Fibroblast of skin of left quadriceps (primary cell): ENCODE results near the gene ELP6.
"Not testable (repeated sequence)": the region's sequence is repeated elsewhere in the genome, so short reads cannot be mapped to it uniquely, and the experiment has no call there.

Experiments used
- DNase-seq, 2 experiments: peaks; one replicate each; pipeline ENCODE4 v3.0.0-alpha.2; 2013; ENCODE audit warnings: low read depth in 2 of 2

The ELP6 gene

GRCh38 chr3:47512416-47513124 lies 942 bp downstream of the ELP6 start:
- no peak for DNase-seq

- DNase-seq = not testable (repeated sequence)
These were observed 8.2 kb downstream of the ELP6 start for GRCh38 chr3:47505267-47505666.

- DNase-seq = no peak
These were observed 9.4 kb downstream of the ELP6 start for GRCh38 chr3:47504113-47504512.

- DNase-seq = no peak
These were observed 10.5 kb downstream of the ELP6 start for GRCh38 chr3:47503033-47503432.

GRCh38 chr3:47496892-47497291 lies 16.6 kb downstream of the ELP6 start:
- no peak for DNase-seq

GRCh38 chr3:47495886-47496285 lies 17.6 kb downstream of the ELP6 start:
- DNase-seq = no peak

- DNase-seq = no peak
These were observed 18.4 kb downstream of the ELP6 start for GRCh38 chr3:47495111-47495510.

GRCh38 chr3:47491777-47492176 lies 21.7 kb downstream of the ELP6 start:
- no peak for DNase-seq

- DNase-seq = no peak
These were observed 22.3 kb downstream of the ELP6 start for GRCh38 chr3:47491186-47491585.

GRCh38 chr3:47487265-47487664 lies 26.2 kb downstream of the ELP6 start:
- DNase-seq = no peak

GRCh38 chr3:47485812-47486211 lies 27.7 kb downstream of the ELP6 start:
- no peak for DNase-seq

GRCh38 chr3:47482366-47482765 lies 31.1 kb downstream of the ELP6 start:
- no peak for DNase-seq

GRCh38 chr3:47481763-47482162 lies 31.7 kb downstream of the ELP6 start:
- not testable (repeated sequence) for DNase-seq

- DNase-seq = not testable (repeated sequence)
These were observed 33.2 kb downstream of the ELP6 start for GRCh38 chr3:47480267-47480666.

- DNase-seq = no peak
These were observed 33.7 kb downstream of the ELP6 start for GRCh38 chr3:47479826-47480160.

GRCh38 chr3:47478022-47478421 lies 35.5 kb downstream of the ELP6 start:
- no peak for DNase-seq

- no peak for DNase-seq
These were observed 36.8 kb downstream of the ELP6 start for GRCh38 chr3:47476644-47477199.

- no peak for DNase-seq
These were observed 37.2 kb downstream of the ELP6 start for GRCh38 chr3:47476330-47476626.

GRCh38 chr3:47475570-47476329 lies 37.8 kb downstream of the ELP6 start, which contains the start of gene SCAP:
TSS of gene SCAP (minus strand) at chr3:47475941. CDS start at chr3:47442993, 32,948 bp downstream.
- DNase-seq = peak; percentile 48 to 49

GRCh38 chr3:47475029-47475569 lies 38.4 kb downstream of the ELP6 start:
- DNase-seq = no peak

- DNase-seq = no peak
These were observed 40.1 kb downstream of the ELP6 start for GRCh38 chr3:47473391-47473790.

- no peak for DNase-seq
These were observed 43.9 kb downstream of the ELP6 start for GRCh38 chr3:47469616-47470015.

- DNase-seq = not testable (repeated sequence)
These were observed 45.2 kb downstream of the ELP6 start for GRCh38 chr3:47468315-47468714.
